ENCODE data around the gene ORC2. TPM values are rescaled to one million over a fixed set of nuclear protein-coding genes. Genes with fewer than 3 reads are reported as not detected.
"Not testable (repeated sequence)": the region's sequence is repeated elsewhere in the genome, so short reads cannot be mapped to it uniquely, and the experiment has no call there.

The ORC2 gene
- total and polyA plus RNA-seq, 4 donors, result 12.1 to 20.1 (median 18.5) TPM

GRCh38 chr2:200901459-200902072 lies 61.9 kb downstream of the ORC2 start:
- H3K36me3 ChIP-seq (ENCODE audit: control insufficient read depth, insufficient read depth, low read length), result peaks cover 24% of the 10 kb centered on the region
- H3K27ac ChIP-seq (ENCODE audit: low read depth, low read length), result no peak overlapping the region

GRCh38 chr2:200899482-200899881 lies 64.0 kb downstream of the ORC2 start:
- H3K27me3 ChIP-seq (ENCODE audit: control insufficient read depth, insufficient read depth, low read length), result no peaks in the 10 kb centered on the region
- H3K36me3 ChIP-seq (ENCODE audit: control insufficient read depth, insufficient read depth, low read length), result peaks cover 25% of the 10 kb centered on the region
- H3K4me3 ChIP-seq (ENCODE audit: low read depth, low read length), result no peak overlapping the region
- no peaks in the 10 kb centered on the region for H3K9me3 ChIP-seq (ENCODE audit: control insufficient read depth, insufficient read depth, low read length)
- H3K27ac ChIP-seq (ENCODE audit: low read depth, low read length), result no peak overlapping the region
- no peak for DNase-seq (ENCODE audit: low read depth in 4 of 6, low spot score in 6 of 6)
- H3K4me1 ChIP-seq (ENCODE audit: control insufficient read depth, insufficient read depth, low read length), result no peaks in the 10 kb centered on the region

More at GRCh38 chr2:200901459-200902072, 61.9 kb downstream of the ORC2 start:
- peak in 5 of 6 donors; percentile 29 to 90 (median 54) for DNase-seq (ENCODE audit: low read depth in 4 of 6, low spot score in 6 of 6)
- Histone ChIP-seq H3K4me1 (ENCODE audit: control insufficient read depth, insufficient read depth, low read length) (no peaks in the 10 kb centered on the region), H3K4me3 (ENCODE audit: low read depth, low read length) (no peak overlapping the region), H3K27me3 (ENCODE audit: control insufficient read depth, insufficient read depth, low read length) (no peaks in the 10 kb centered on the region), H3K9me3 (ENCODE audit: control insufficient read depth, insufficient read depth, low read length) (no peaks in the 10 kb centered on the region)
- WGBS (ENCODE audit: insufficient coverage), result no CpG with 5 or more reads among the region's 4 CpGs

GRCh38 chr2:200888704-200889625 lies 74.5 kb downstream of the ORC2 start, which contains the start of the genes NIF3L1 and PPIL3:
Gene NIF3L1 (plus strand): TSS chr2:200889371. CDS start chr2:200891944, 2,573 bp downstream.
Gene PPIL3 (minus strand): TSS chr2:200889077. CDS start chr2:200887615, 1,462 bp downstream.
- Histone ChIP-seq H3K9me3 (ENCODE audit: control insufficient read depth, insufficient read depth, low read length) (no peaks in the 10 kb centered on the region), H3K27ac (ENCODE audit: low read depth, low read length) (peak within 1 kb of the TSS; percentile 98), H3K36me3 (ENCODE audit: control insufficient read depth, insufficient read depth, low read length) (peaks cover 10% of the 10 kb centered on the region), H3K4me1 (ENCODE audit: control insufficient read depth, insufficient read depth, low read length) (peaks cover 20% of the 10 kb centered on the region), H3K4me3 (ENCODE audit: low read depth, low read length) (peak within 1 kb of the TSS; percentile 95), H3K27me3 (ENCODE audit: control insufficient read depth, insufficient read depth, low read length) (no peaks in the 10 kb centered on the region)
- peak; percentile 93 to 99 (median 97) for DNase-seq (ENCODE audit: low read depth in 4 of 6, low spot score in 6 of 6)
- under 1% methylated on average over 27 of the region's 50 CpGs for WGBS (ENCODE audit: insufficient coverage)

GRCh38 chr2:200881715-200882249 lies 81.7 kb downstream of the ORC2 start:
- H3K36me3 ChIP-seq (ENCODE audit: control insufficient read depth, insufficient read depth, low read length), result peaks cover 43% of the 10 kb centered on the region
- not testable (repeated sequence) for H3K9me3 ChIP-seq (ENCODE audit: control insufficient read depth, insufficient read depth, low read length)

GRCh38 chr2:200878289-200878880 lies 85.1 kb downstream of the ORC2 start:
- Histone ChIP-seq H3K4me3 (ENCODE audit: low read depth, low read length) (no peak overlapping the region), H3K4me1 (ENCODE audit: control insufficient read depth, insufficient read depth, low read length) (no peaks in the 10 kb centered on the region), H3K27ac (ENCODE audit: low read depth, low read length) (no peak overlapping the region), H3K36me3 (ENCODE audit: control insufficient read depth, insufficient read depth, low read length) (peaks cover 51% of the 10 kb centered on the region), H3K27me3 (ENCODE audit: control insufficient read depth, insufficient read depth, low read length) (no peaks in the 10 kb centered on the region), H3K9me3 (ENCODE audit: control insufficient read depth, insufficient read depth, low read length) (no peaks in the 10 kb centered on the region)
- no peak for DNase-seq (ENCODE audit: low read depth in 4 of 6, low spot score in 6 of 6)
- WGBS (ENCODE audit: insufficient coverage), result no CpG with 5 or more reads among the region's 2 CpGs

More at GRCh38 chr2:200881715-200882249, 81.7 kb downstream of the ORC2 start:
- not testable (repeated sequence) for H3K27ac ChIP-seq (ENCODE audit: low read depth, low read length); DNase-seq (ENCODE audit: low read depth in 4 of 6, low spot score in 6 of 6); H3K27me3 ChIP-seq (ENCODE audit: control insufficient read depth, insufficient read depth, low read length); H3K4me3 ChIP-seq (ENCODE audit: low read depth, low read length); H3K4me1 ChIP-seq (ENCODE audit: control insufficient read depth, insufficient read depth, low read length)
- WGBS (ENCODE audit: insufficient coverage), result no CpG with 5 or more reads among the region's 2 CpGs

DNA sequence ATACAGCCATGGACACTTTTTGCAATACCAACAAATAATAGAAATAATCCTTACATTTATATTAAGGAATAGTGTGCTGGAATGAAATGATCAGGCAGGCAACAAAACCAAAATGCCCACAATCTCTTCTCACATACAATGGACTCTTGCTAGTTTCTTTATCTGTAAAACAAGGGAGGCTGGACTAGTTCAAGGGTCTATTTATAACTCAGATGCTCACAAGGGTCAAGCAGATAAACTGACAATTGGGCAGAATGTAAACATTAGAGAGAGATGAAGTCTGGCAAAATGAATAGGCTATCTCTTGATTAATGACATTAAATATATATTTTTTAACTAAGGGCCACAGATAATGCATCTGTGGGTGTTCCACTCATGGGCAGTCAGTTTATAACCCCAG lies 86.0 kb downstream of the ORC2 start:
- Histone ChIP-seq H3K4me3 (ENCODE audit: low read depth, low read length) (no peak overlapping the region), H3K27me3 (ENCODE audit: control insufficient read depth, insufficient read depth, low read length) (no peaks in the 10 kb centered on the region), H3K9me3 (ENCODE audit: control insufficient read depth, insufficient read depth, low read length) (no peaks in the 10 kb centered on the region), H3K4me1 (ENCODE audit: control insufficient read depth, insufficient read depth, low read length) (no peaks in the 10 kb centered on the region), H3K36me3 (ENCODE audit: control insufficient read depth, insufficient read depth, low read length) (peaks cover 49% of the 10 kb centered on the region), H3K27ac (ENCODE audit: low read depth, low read length) (no peak overlapping the region)
- DNase-seq (ENCODE audit: low read depth in 4 of 6, low spot score in 6 of 6), result no peak

DNA sequence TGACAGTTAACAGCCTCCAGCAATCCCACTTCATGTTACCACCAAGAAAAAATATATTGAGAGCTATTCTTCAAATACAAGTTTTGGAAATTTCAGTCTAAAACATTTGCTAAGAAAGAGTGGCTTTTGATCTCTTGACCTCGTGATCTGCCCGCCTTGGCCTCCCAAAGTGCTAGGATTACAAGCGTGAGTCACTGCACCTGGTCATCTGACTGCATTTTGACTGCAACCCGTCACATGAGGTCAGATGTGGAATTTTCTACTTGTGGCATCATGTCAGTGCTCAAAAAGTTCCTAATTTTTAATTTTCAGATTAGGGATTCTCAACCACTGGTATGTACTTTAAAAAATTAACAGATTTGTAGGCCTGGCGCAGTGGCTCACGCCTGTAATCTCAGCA lies 89.9 kb downstream of the ORC2 start:
- H3K9me3 ChIP-seq (ENCODE audit: control insufficient read depth, insufficient read depth, low read length), result no peaks in the 10 kb centered on the region
- H3K27me3 ChIP-seq (ENCODE audit: control insufficient read depth, insufficient read depth, low read length), result no peaks in the 10 kb centered on the region
- DNase-seq (ENCODE audit: low read depth in 4 of 6, low spot score in 6 of 6), result no peak
- no peak overlapping the region for H3K27ac ChIP-seq (ENCODE audit: low read depth, low read length)
- H3K36me3 ChIP-seq (ENCODE audit: control insufficient read depth, insufficient read depth, low read length), result peaks cover 44% of the 10 kb centered on the region
- no peaks in the 10 kb centered on the region for H3K4me1 ChIP-seq (ENCODE audit: control insufficient read depth, insufficient read depth, low read length)
- WGBS (ENCODE audit: insufficient coverage), result 100% methylated on average over 4 of the region's 6 CpGs
- no peak overlapping the region for H3K4me3 ChIP-seq (ENCODE audit: low read depth, low read length)

DNA sequence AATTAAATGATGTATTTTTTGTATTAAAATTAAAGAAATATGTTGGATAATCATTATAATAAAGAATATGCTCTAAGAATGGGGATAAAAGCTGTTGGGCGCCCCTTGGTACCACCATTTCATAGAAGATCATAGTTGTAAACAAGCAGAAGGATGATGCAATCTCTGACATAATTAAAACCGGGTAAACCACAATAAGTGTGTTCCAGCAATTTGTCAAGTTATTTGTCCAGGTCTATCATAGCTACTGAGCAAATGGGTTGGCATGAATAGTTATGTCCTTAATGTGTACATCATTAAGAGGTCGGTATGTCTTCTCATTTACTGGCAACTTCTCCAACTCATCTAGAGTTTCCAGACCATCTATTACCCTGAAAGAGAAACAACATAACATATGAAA lies 92.3 kb downstream of the ORC2 start:
- Histone ChIP-seq H3K27ac (ENCODE audit: low read depth, low read length) (no peak overlapping the region), H3K36me3 (ENCODE audit: control insufficient read depth, insufficient read depth, low read length) (peaks cover 31% of the 10 kb centered on the region), H3K4me3 (ENCODE audit: low read depth, low read length) (no peak overlapping the region), H3K4me1 (ENCODE audit: control insufficient read depth, insufficient read depth, low read length) (no peaks in the 10 kb centered on the region), H3K27me3 (ENCODE audit: control insufficient read depth, insufficient read depth, low read length) (no peaks in the 10 kb centered on the region), H3K9me3 (ENCODE audit: control insufficient read depth, insufficient read depth, low read length) (no peaks in the 10 kb centered on the region)
- no peak for DNase-seq (ENCODE audit: low read depth in 4 of 6, low spot score in 6 of 6)
- no CpG with 5 or more reads among the region's 3 CpGs for WGBS (ENCODE audit: insufficient coverage)

GRCh38 chr2:200869014-200869413 lies 94.4 kb downstream of the ORC2 start:
- Histone ChIP-seq H3K36me3 (ENCODE audit: control insufficient read depth, insufficient read depth, low read length) (peaks cover 21% of the 10 kb centered on the region), H3K4me1 (ENCODE audit: control insufficient read depth, insufficient read depth, low read length) (peaks cover 4% of the 10 kb centered on the region), H3K4me3 (ENCODE audit: low read depth, low read length) (no peak overlapping the region), H3K27ac (ENCODE audit: low read depth, low read length) (no peak overlapping the region), H3K9me3 (ENCODE audit: control insufficient read depth, insufficient read depth, low read length) (no peaks in the 10 kb centered on the region), H3K27me3 (ENCODE audit: control insufficient read depth, insufficient read depth, low read length) (no peaks in the 10 kb centered on the region)
- 96% methylated on average over 2 of the region's 2 CpGs for WGBS (ENCODE audit: insufficient coverage)
- DNase-seq (ENCODE audit: low read depth in 4 of 6, low spot score in 6 of 6), result no peak

Measured in spinal cord (tissue), 10 donors.